IMR-90 (cell line): ENCODE measurements around the gene NMBR. TPM values are rescaled to one million over a fixed set of nuclear protein-coding genes. Genes with fewer than 3 reads are reported as not detected.

Experiments
- ATAC-seq: fragments of 200-7000 bp; cut with Tn5 transposase; 2 replicates; pipeline ENCODE4 v1.9.1; 2020; ENCODE audit warnings: low read depth, mild to moderate bottlenecking, moderate library complexity
- BruUV-seq: library from RNA; stranded (reverse); fragments of 400-500 nt; replicated peaks from 2 replicates; lab custom pipeline; 2021; lab: Mats Ljungman, UMichigan
- CTCF ChIA-PET: fragments of 300-600 bp; formaldehyde crosslinking; extraction: SDS; loops from one replicate; lab custom pipeline; 2021; ENCODE audit warnings: antibody characterized with exemption; lab: Yijun Ruan, JAX
- POLR2A ChIA-PET: fragments of 300-600 bp; sonication (Branson Sonifier 250); formaldehyde crosslinking; loops from one replicate; lab custom pipeline; 2022; ENCODE audit warnings: antibody characterized with exemption; ENCODE audit not compliant: unreplicated experiment; lab: Charles Lee
- DNase-seq: peaks from one replicate; pipeline ENCODE4 v3.0.0; 2013
- H2AFZ ChIP-seq: replicated peaks from 2 replicates; pipeline ENCODE3; 2013; ENCODE audit warnings: low read length, mild to moderate bottlenecking; ENCODE audit not compliant: poor library complexity
- H2AK5ac ChIP-seq: 2 replicates; pipeline ENCODE4 v1.6.1; 2013; ENCODE audit warnings: low read depth, low read length, inconsistent platforms
- H2AK9ac ChIP-seq: replicated peaks from 2 replicates; pipeline ENCODE3; 2013; ENCODE audit warnings: mild to moderate bottlenecking, low read depth, low read length, moderate library complexity; ENCODE audit not compliant: poor library complexity
- H2BK120ac ChIP-seq: 2 replicates; pipeline ENCODE4 v1.6.1; 2013; ENCODE audit warnings: low read depth, low read length, inconsistent platforms
- H2BK15ac ChIP-seq: 3 replicates; pipeline ENCODE4 v1.6.1; 2013; ENCODE audit warnings: low read depth, low read length, inconsistent platforms
- H2BK20ac ChIP-seq: 2 replicates; pipeline ENCODE4 v1.6.1; 2013; ENCODE audit warnings: low read depth, mild to moderate bottlenecking, inconsistent platforms, low read length, moderate library complexity
- H2BK5ac ChIP-seq: 2 replicates; pipeline ENCODE4 v1.6.1; 2013; ENCODE audit warnings: mild to moderate bottlenecking, low read depth, low read length, inconsistent platforms; ENCODE audit not compliant: poor library complexity, severe bottlenecking
- H3K14ac ChIP-seq: replicated peaks from 2 replicates; pipeline ENCODE4 v1.6.1; 2013; ENCODE audit warnings: low read depth, low read length, inconsistent platforms
- H3K18ac ChIP-seq: 2 replicates; pipeline ENCODE4 v1.6.1; 2013; ENCODE audit warnings: low read depth, low read length, control low read depth
- H3K23ac ChIP-seq: 2 replicates; pipeline ENCODE4 v1.6.1; 2013; ENCODE audit warnings: low read depth, low read length, inconsistent platforms
- H3K27ac ChIP-seq: 2 replicates; pipeline ENCODE4 v1.5.1; 2013; ENCODE audit warnings: mild to moderate bottlenecking, control low read depth, low read length; ENCODE audit not compliant: insufficient read depth
- H3K27me3 ChIP-seq: 2 replicates; pipeline ENCODE4 v1.6.1; 2013; ENCODE audit warnings: low read length; ENCODE audit not compliant: control insufficient read depth, insufficient read depth
- H3K36me3 ChIP-seq: 2 replicates; pipeline ENCODE4 v1.6.1; 2013; ENCODE audit warnings: low read length, mixed read lengths; ENCODE audit not compliant: control insufficient read depth, insufficient read depth
- H3K4ac ChIP-seq: 2 replicates; pipeline ENCODE4 v1.6.1; 2013; ENCODE audit warnings: low read depth, low read length, inconsistent platforms
- H3K4me1 ChIP-seq: 2 replicates; pipeline ENCODE4 v1.6.1; 2013; ENCODE audit warnings: low read length, mixed read lengths; ENCODE audit not compliant: control insufficient read depth, insufficient read depth
- H3K4me2 ChIP-seq: 2 replicates; pipeline ENCODE4 v1.6.1; 2013; ENCODE audit warnings: low read depth, mild to moderate bottlenecking, control low read depth, low read length, moderate library complexity
- H3K4me3 ChIP-seq: 2 replicates; pipeline ENCODE4 v1.5.1; 2013; ENCODE audit warnings: low read depth, mild to moderate bottlenecking, control low read depth, low read length, moderate library complexity; ENCODE audit not compliant: insufficient read depth
- H3K56ac ChIP-seq: 2 replicates; pipeline ENCODE4 v1.6.1; 2013; ENCODE audit warnings: low read length, inconsistent platforms; ENCODE audit not compliant: insufficient read depth; ENCODE audit errors: extremely low read depth
- H3K79me1 ChIP-seq, 2 experiments: 2 replicates each; pipeline ENCODE4 v1.6.1; 2013; ENCODE audit warnings: low read length in 2 of 2, inconsistent platforms in 1 of 2, low read depth in 1 of 2
- H3K9ac ChIP-seq: 2 replicates; pipeline ENCODE4 v1.6.1; 2013; ENCODE audit warnings: low read depth, low read length, control low read depth
- H3K9me1 ChIP-seq: 2 replicates; pipeline ENCODE4 v1.6.1; 2013; ENCODE audit warnings: low read length, inconsistent platforms; ENCODE audit not compliant: insufficient read depth
- H3K9me3 ChIP-seq: 2 replicates; pipeline ENCODE4 v1.6.1; 2013; ENCODE audit warnings: low read length; ENCODE audit not compliant: control insufficient read depth, insufficient read depth
- H4K20me1 ChIP-seq: 2 replicates; pipeline ENCODE4 v1.6.1; 2013; ENCODE audit warnings: low read length, inconsistent platforms; ENCODE audit not compliant: insufficient read depth
- H4K5ac ChIP-seq: 2 replicates; pipeline ENCODE4 v1.6.1; 2013; ENCODE audit warnings: mild to moderate bottlenecking, low read depth, low read length, control low read depth
- H4K8ac ChIP-seq, 2 experiments: 2 replicates each; pipeline ENCODE4 v1.6.1; 2013; ENCODE audit warnings: low read depth in 2 of 2, low read length in 2 of 2, control low read depth in 1 of 2, inconsistent platforms in 1 of 2
- H4K91ac ChIP-seq: 2 replicates; pipeline ENCODE4 v1.6.1; 2013; ENCODE audit warnings: low read depth, low read length, inconsistent platforms; ENCODE audit not compliant: insufficient read depth
- BHLHE40 ChIP-seq: fragments of 150-350 bp; IDR thresholded peaks from 2 replicates; pipeline ENCODE4 v1.6.1; 2016; ENCODE audit warnings: mild to moderate bottlenecking, low read depth, low read length
- CEBPB ChIP-seq: IDR thresholded peaks from 2 replicates; pipeline ENCODE4 v1.6.1; 2012; ENCODE audit warnings: low read depth, low read length, improper control_type of control experiment
- CHD1 ChIP-seq: IDR thresholded peaks from 2 replicates; pipeline ENCODE4 v1.6.1; 2012; ENCODE audit warnings: low read depth, low read length, improper control_type of control experiment
- FOS ChIP-seq: fragments of 150-350 bp; IDR thresholded peaks from 2 replicates; pipeline ENCODE4 v1.6.1; 2016; ENCODE audit warnings: low read depth, low read length
- MAFK ChIP-seq: IDR thresholded peaks from 2 replicates; pipeline ENCODE4 v1.6.1; 2012; ENCODE audit warnings: low read depth, low read length, improper control_type of control experiment
- MAZ ChIP-seq: IDR thresholded peaks from 2 replicates; pipeline ENCODE4 v1.6.1; 2012; ENCODE audit warnings: low read depth, mild to moderate bottlenecking, low read length, improper control_type of control experiment, moderate library complexity, borderline replicate concordance
- MXI1 ChIP-seq: IDR thresholded peaks from 2 replicates; pipeline ENCODE4 v1.6.1; 2012; ENCODE audit warnings: low read depth, mild to moderate bottlenecking, low read length, moderate library complexity, borderline replicate concordance
- NFE2L2 ChIP-seq: fragments of 150-350 bp; IDR thresholded peaks from 2 replicates; pipeline ENCODE4 v1.6.1; 2016; ENCODE audit warnings: low read depth, mild to moderate bottlenecking, low read length
- POLR2A ChIP-seq: IDR thresholded peaks from 2 replicates; pipeline ENCODE4 v1.6.1; 2012; ENCODE audit warnings: mild to moderate bottlenecking, low read depth, low read length
- RAD21 ChIP-seq: IDR thresholded peaks from 2 replicates; pipeline ENCODE4 v1.6.1; 2012; ENCODE audit warnings: low read length, improper control_type of control experiment
- RCOR1 ChIP-seq: IDR thresholded peaks from 2 replicates; pipeline ENCODE4 v1.6.1; 2012; ENCODE audit warnings: mild to moderate bottlenecking, low read length, improper control_type of control experiment; ENCODE audit not compliant: insufficient replicate concordance
- RFX5 ChIP-seq: IDR thresholded peaks from 2 replicates; pipeline ENCODE4 v1.8.0; 2012; ENCODE audit warnings: low read depth, mild to moderate bottlenecking, low read length, moderate library complexity
- SMC3 ChIP-seq: fragments of 150-350 bp; IDR thresholded peaks from 2 replicates; pipeline ENCODE4 v1.6.1; 2016; ENCODE audit warnings: low read depth, mild to moderate bottlenecking, antibody characterized with exemption, low read length, moderate library complexity
- dilution Hi-C: fragments of 300-500 bp; cut with HindIII; formaldehyde crosslinking; loops from one replicate; pipeline ENCODE4 v1.14.3; 2018; ENCODE audit warnings: low sequenced_read_pairs; ENCODE audit not compliant: unreplicated experiment
- in situ Hi-C: fragments of 300-500 bp; cut with MboI; formaldehyde crosslinking; loops from 3 replicates; pipeline ENCODE4 v1.14.3; 2019; ENCODE audit warnings: low sequenced_read_pairs, inconsistent platforms, mixed read lengths
- intact Hi-C: fragments of 100-400 bp; cut with micrococcal nuclease; formaldehyde crosslinking; loops from 2 replicates; pipeline ENCODE4 v1.10.0; 2022
- polyA plus RNA-seq, 3 experiments: library from polyadenylated mRNA; depleted of rRNA; stranded (reverse); fragments of >200 nt; gene quantifications; 2 replicates each; pipeline ENCODE4 v1.2.3, GENCODE V29; 2012; ENCODE audit warnings: low replicate concordance in 1 of 3
- total RNA-seq: library from RNA; depleted of rRNA; stranded (reverse); fragments of >200 nt; gene quantifications from 2 replicates; pipeline ENCODE4 v1.2.3, GENCODE V29; 2012
- TF ChIP-seq, protein P1 (sequence below): conservative IDR thresholded peaks from 2 replicates; pipeline ENCODE4 v1.5.1; 2012; ENCODE audit warnings: mild to moderate bottlenecking, low read depth, low read length, improper control_type of control experiment
- TF ChIP-seq, protein P2 (sequence below): fragments of 150-350 bp; IDR thresholded peaks from 2 replicates; pipeline ENCODE4 v1.6.1; 2017; ENCODE audit warnings: mild to moderate bottlenecking, antibody characterized with exemption, low read length, low read depth
- TF ChIP-seq, protein P3 (sequence below): fragments of 150-350 bp; IDR thresholded peaks from 2 replicates; pipeline ENCODE4 v1.6.1; 2016; ENCODE audit warnings: low read depth, mild to moderate bottlenecking, low read length, moderate library complexity, borderline replicate concordance

NMBR gene
- total and polyA plus RNA-seq, 2 of the 4 experiments (the other 2 are of a cell fraction), result not detected

DNA sequence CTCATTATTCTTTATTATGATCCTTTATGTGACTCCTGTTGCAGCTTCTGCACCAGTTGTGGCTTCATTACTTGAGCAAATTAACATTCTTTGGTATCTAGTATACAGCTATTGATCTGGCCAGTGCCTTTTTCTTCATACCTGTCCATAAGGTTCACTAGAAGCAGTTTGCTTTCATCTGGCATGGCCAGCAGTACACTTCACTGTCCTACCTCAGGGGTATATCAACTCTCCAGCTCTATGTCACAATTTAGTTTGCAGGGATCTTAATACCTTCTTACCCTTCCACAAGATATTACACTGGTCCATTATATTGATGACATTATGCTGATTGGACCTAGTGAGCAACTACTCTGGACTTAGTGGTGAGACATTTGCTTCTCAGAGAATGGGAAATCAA lies 46.7 kb upstream of the NMBR start:
- H3K4me1 ChIP-seq, result no peaks in the 10 kb centered on the region
- POLR2A ChIA-PET, result no interaction called here
- H3K79me1 ChIP-seq, result peaks cover 10 to 18% of the 10 kb centered on the region in 2 experiments; a peak in 3 of 4 replicates
- H3K4me3 ChIP-seq, result no peak overlapping the region
- no peak overlapping the region for H3K56ac ChIP-seq
- no peak overlapping the region for H2AK9ac ChIP-seq
- peaks cover 2% of the 10 kb centered on the region; the same call in 1 of the 2 replicates for H3K9me1 ChIP-seq
- no peak overlapping the region for H3K23ac ChIP-seq
- H2BK20ac ChIP-seq, result no peak overlapping the region
- in situ Hi-C loops, result no loop called here
- no peak overlapping the region for H3K4me2 ChIP-seq
- no peak overlapping the region for H3K4ac ChIP-seq
- no peak overlapping the region for H4K8ac ChIP-seq
- no peak overlapping the region for H2BK15ac ChIP-seq
- no peaks in the 10 kb centered on the region for H3K27me3 ChIP-seq
- H3K9ac ChIP-seq, result no peak overlapping the region
- intact Hi-C loops, result no loop called here
- no peaks in the 10 kb centered on the region for H3K9me3 ChIP-seq
- H2BK5ac ChIP-seq, result no peak overlapping the region
- no peak overlapping the region for H4K5ac ChIP-seq
- H3K14ac ChIP-seq, result 0 out of 2 replicates have a peak overlapping the region, but pooled peaks have one; percentile 2
- no peak for DNase-seq
- peaks cover 3% of the 10 kb centered on the region; the same call in 1 of the 2 replicates for H3K36me3 ChIP-seq
- no peak overlapping the region for H3K18ac ChIP-seq
- H2AK5ac ChIP-seq, result no peak overlapping the region
- TF ChIP-seq MAFK (no peak), MAZ (no peak), NFE2L2 (no peak), POLR2A (no peak), CEBPB (no peak), CHD1 (no peak), RAD21 (no peak), MXI1 (no peak), BHLHE40 (no peak), RFX5 (no peak), SMC3 (no peak), FOS (no peak), RCOR1 (no peak)
- TF ChIP-seq, protein P1, sequence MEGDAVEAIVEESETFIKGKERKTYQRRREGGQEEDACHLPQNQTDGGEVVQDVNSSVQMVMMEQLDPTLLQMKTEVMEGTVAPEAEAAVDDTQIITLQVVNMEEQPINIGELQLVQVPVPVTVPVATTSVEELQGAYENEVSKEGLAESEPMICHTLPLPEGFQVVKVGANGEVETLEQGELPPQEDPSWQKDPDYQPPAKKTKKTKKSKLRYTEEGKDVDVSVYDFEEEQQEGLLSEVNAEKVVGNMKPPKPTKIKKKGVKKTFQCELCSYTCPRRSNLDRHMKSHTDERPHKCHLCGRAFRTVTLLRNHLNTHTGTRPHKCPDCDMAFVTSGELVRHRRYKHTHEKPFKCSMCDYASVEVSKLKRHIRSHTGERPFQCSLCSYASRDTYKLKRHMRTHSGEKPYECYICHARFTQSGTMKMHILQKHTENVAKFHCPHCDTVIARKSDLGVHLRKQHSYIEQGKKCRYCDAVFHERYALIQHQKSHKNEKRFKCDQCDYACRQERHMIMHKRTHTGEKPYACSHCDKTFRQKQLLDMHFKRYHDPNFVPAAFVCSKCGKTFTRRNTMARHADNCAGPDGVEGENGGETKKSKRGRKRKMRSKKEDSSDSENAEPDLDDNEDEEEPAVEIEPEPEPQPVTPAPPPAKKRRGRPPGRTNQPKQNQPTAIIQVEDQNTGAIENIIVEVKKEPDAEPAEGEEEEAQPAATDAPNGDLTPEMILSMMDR, result no peak
- TF ChIP-seq, protein P2, sequence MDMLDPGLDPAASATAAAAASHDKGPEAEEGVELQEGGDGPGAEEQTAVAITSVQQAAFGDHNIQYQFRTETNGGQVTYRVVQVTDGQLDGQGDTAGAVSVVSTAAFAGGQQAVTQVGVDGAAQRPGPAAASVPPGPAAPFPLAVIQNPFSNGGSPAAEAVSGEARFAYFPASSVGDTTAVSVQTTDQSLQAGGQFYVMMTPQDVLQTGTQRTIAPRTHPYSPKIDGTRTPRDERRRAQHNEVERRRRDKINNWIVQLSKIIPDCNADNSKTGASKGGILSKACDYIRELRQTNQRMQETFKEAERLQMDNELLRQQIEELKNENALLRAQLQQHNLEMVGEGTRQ, result no peak
- TF ChIP-seq, protein P3, sequence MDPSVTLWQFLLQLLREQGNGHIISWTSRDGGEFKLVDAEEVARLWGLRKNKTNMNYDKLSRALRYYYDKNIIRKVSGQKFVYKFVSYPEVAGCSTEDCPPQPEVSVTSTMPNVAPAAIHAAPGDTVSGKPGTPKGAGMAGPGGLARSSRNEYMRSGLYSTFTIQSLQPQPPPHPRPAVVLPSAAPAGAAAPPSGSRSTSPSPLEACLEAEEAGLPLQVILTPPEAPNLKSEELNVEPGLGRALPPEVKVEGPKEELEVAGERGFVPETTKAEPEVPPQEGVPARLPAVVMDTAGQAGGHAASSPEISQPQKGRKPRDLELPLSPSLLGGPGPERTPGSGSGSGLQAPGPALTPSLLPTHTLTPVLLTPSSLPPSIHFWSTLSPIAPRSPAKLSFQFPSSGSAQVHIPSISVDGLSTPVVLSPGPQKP, result no peak
- CTCF ChIA-PET, result interaction anchor here (0.6 kb wide), 1 partner anchor 94 kb away, joined by 3 read pairs; no protein-coding TSS in a partner anchor
- H2AFZ ChIP-seq, result no peak overlapping the region
- ATAC-seq, result no peak
- BruUV-seq, result no TSS peak
- H4K91ac ChIP-seq, result no peak overlapping the region
- no peak overlapping the region for H2BK120ac ChIP-seq
- dilution Hi-C loops, result no loop called here
- H4K20me1 ChIP-seq, result peaks cover 5% of the 10 kb centered on the region; the same call in 1 of the 2 replicates
- H3K27ac ChIP-seq, result no peak overlapping the region
